NCI-H748 (cell line): ENCODE measurements around the gene SPPL2B.
"Not testable (repeated sequence)": the region's sequence is repeated elsewhere in the genome, so short reads cannot be mapped to it uniquely, and the experiment has no call there.

Experiments
- DNase-seq: peaks from one replicate; lab custom pipeline; 2025; ENCODE audit not compliant: unreplicated experiment; lab: John Stamatoyannopoulos, UW

The SPPL2B gene

GRCh38 chr19:2336528-2337328, 8.2 kb downstream of the SPPL2B start:
- DNase-seq, result no peak

- DNase-seq, result peak; percentile 28
Measured at GRCh38 chr19:2337329-2337707, 8.8 kb downstream of the SPPL2B start.

GRCh38 chr19:2338055-2338615, 9.7 kb downstream of the SPPL2B start:
- DNase-seq, result no peak

GRCh38 chr19:2338751-2339643, 10.5 kb downstream of the SPPL2B start:
- no peak for DNase-seq

- DNase-seq, result no peak
Measured at GRCh38 chr19:2339644-2340310, 11.3 kb downstream of the SPPL2B start.

- DNase-seq, result no peak
Measured at GRCh38 chr19:2340496-2341243, 12.2 kb downstream of the SPPL2B start.

GRCh38 chr19:2341244-2341751, 12.8 kb downstream of the SPPL2B start:
- no peak for DNase-seq

- DNase-seq, result no peak
Measured at GRCh38 chr19:2341982-2342381, 13.5 kb downstream of the SPPL2B start.

- DNase-seq, result no peak
Measured at GRCh38 chr19:2342656-2343288, 14.3 kb downstream of the SPPL2B start.

- no peak for DNase-seq
Measured at GRCh38 chr19:2343289-2343982, 15.0 kb downstream of the SPPL2B start.

- DNase-seq, result no peak
Measured at GRCh38 chr19:2344381-2344870, 15.9 kb downstream of the SPPL2B start.

GRCh38 chr19:2345076-2345475, 16.6 kb downstream of the SPPL2B start:
- no peak for DNase-seq

GRCh38 chr19:2345794-2346663, 17.5 kb downstream of the SPPL2B start:
- DNase-seq, result peak; percentile 88

GRCh38 chr19:2349818-2350217, 21.3 kb downstream of the SPPL2B start:
- not testable (repeated sequence) for DNase-seq

GRCh38 chr19:2350656-2351055, 22.2 kb downstream of the SPPL2B start:
- DNase-seq, result no peak

GRCh38 chr19:2351591-2351990, 23.1 kb downstream of the SPPL2B start:
- DNase-seq, result no peak

- DNase-seq, result no peak
Measured at GRCh38 chr19:2352121-2352520, 23.6 kb downstream of the SPPL2B start.
